ENCODE results near the gene INPP4A. TPM values are rescaled to one million over a fixed set of nuclear protein-coding genes. Genes with fewer than 3 reads are reported as not detected.

INPP4A gene
- polyA plus RNA-seq, 1 donor from 2014 or later: 51.4 TPM

- Histone ChIP-seq H3K79me2 (replicated peaks; ENCODE audit: insufficient read depth, low read length) (peaks cover 43% of the 10 kb centered on the region), H3K9ac (ENCODE audit: low read length) (no peak overlapping the region), H3K9me3 (ENCODE audit: low read length) (no peaks in the 10 kb centered on the region), H3K36me3 (ENCODE audit: insufficient read depth, low read length) (peaks cover 11% of the 10 kb centered on the region), H3K27ac (ENCODE audit: low read length) (no peak overlapping the region), H3K9me2 (ENCODE audit: insufficient read depth, low read length) (no peaks in the 10 kb centered on the region), H3F3A (ENCODE audit: insufficient read depth, low read length, poor library complexity, severe bottlenecking) (no peaks in the 10 kb centered on the region), H2AFZ (ENCODE audit: low read depth, low read length) (no peak overlapping the region), H3K4me3 (ENCODE audit: low read length) (no peak overlapping the region), H3K4me2 (ENCODE audit: low read length) (no peak overlapping the region), H4K20me1 (ENCODE audit: insufficient read depth) (no peaks in the 10 kb centered on the region), H3K27me3 (ENCODE audit: insufficient read depth, low read depth, low read length) (no peaks in the 10 kb centered on the region)
- TF ChIP-seq RAD21 (conservative IDR thresholded peaks at IDR 0.05) (no peak), TAF1 (IDR thresholded peaks at IDR 0.05; ENCODE audit: low read depth) (no peak), EZH2 (IDR thresholded peaks at IDR 0.05; ENCODE audit: borderline replicate concordance, insufficient read depth, low read length, poor library complexity, severe bottlenecking) (no peak), POLR2AphosphoS5 (IDR thresholded peaks at IDR 0.05) (no peak), SMC3 (conservative IDR thresholded peaks at IDR 0.05; ENCODE audit: poor library complexity) (no peak), EP300 (conservative IDR thresholded peaks at IDR 0.05; ENCODE audit: poor library complexity, severe bottlenecking) (no peak), MXI1 (conservative IDR thresholded peaks at IDR 0.05; ENCODE audit: poor library complexity, severe bottlenecking) (no peak), REST (IDR thresholded peaks at IDR 0.05; ENCODE audit: borderline replicate concordance) (no peak)
- TF ChIP-seq, protein P1, sequence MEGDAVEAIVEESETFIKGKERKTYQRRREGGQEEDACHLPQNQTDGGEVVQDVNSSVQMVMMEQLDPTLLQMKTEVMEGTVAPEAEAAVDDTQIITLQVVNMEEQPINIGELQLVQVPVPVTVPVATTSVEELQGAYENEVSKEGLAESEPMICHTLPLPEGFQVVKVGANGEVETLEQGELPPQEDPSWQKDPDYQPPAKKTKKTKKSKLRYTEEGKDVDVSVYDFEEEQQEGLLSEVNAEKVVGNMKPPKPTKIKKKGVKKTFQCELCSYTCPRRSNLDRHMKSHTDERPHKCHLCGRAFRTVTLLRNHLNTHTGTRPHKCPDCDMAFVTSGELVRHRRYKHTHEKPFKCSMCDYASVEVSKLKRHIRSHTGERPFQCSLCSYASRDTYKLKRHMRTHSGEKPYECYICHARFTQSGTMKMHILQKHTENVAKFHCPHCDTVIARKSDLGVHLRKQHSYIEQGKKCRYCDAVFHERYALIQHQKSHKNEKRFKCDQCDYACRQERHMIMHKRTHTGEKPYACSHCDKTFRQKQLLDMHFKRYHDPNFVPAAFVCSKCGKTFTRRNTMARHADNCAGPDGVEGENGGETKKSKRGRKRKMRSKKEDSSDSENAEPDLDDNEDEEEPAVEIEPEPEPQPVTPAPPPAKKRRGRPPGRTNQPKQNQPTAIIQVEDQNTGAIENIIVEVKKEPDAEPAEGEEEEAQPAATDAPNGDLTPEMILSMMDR (IDR thresholded peaks at IDR 0.05; ENCODE audit: poor library complexity, severe bottlenecking): no peak
These were observed 10.0 kb downstream of the INPP4A start for GRCh38 chr2:98454500-98455235.

- Histone ChIP-seq H3K79me2 (replicated peaks; ENCODE audit: insufficient read depth, low read length) (peaks cover 35% of the 10 kb centered on the region), H3K36me3 (ENCODE audit: insufficient read depth, low read length) (peaks cover 11% of the 10 kb centered on the region), H3K9me3 (ENCODE audit: low read length) (no peaks in the 10 kb centered on the region), H3K9me2 (ENCODE audit: insufficient read depth, low read length) (no peaks in the 10 kb centered on the region), H3K4me3 (ENCODE audit: low read length) (no peak overlapping the region), H3K27me3 (ENCODE audit: insufficient read depth, low read depth, low read length) (no peaks in the 10 kb centered on the region), H3K9ac (ENCODE audit: low read length) (no peak overlapping the region), H2AFZ (ENCODE audit: low read depth, low read length) (no peak overlapping the region), H3K4me2 (ENCODE audit: low read length) (no peak overlapping the region), H3F3A (ENCODE audit: insufficient read depth, low read length, poor library complexity, severe bottlenecking) (no peaks in the 10 kb centered on the region), H3K27ac (ENCODE audit: low read length) (no peak overlapping the region), H4K20me1 (ENCODE audit: insufficient read depth) (no peaks in the 10 kb centered on the region)
- TF ChIP-seq RAD21 (conservative IDR thresholded peaks at IDR 0.05) (no peak), MXI1 (conservative IDR thresholded peaks at IDR 0.05; ENCODE audit: poor library complexity, severe bottlenecking) (no peak), EP300 (conservative IDR thresholded peaks at IDR 0.05; ENCODE audit: poor library complexity, severe bottlenecking) (no peak), SMC3 (conservative IDR thresholded peaks at IDR 0.05; ENCODE audit: poor library complexity) (no peak), POLR2AphosphoS5 (IDR thresholded peaks at IDR 0.05) (no peak), REST (IDR thresholded peaks at IDR 0.05; ENCODE audit: borderline replicate concordance) (no peak), TAF1 (IDR thresholded peaks at IDR 0.05; ENCODE audit: low read depth) (no peak), EZH2 (IDR thresholded peaks at IDR 0.05; ENCODE audit: borderline replicate concordance, insufficient read depth, low read length, poor library complexity, severe bottlenecking) (no peak)
- TF ChIP-seq, protein P1 (IDR thresholded peaks at IDR 0.05; ENCODE audit: poor library complexity, severe bottlenecking): no peak
These were observed 10.9 kb downstream of the INPP4A start for GRCh38 chr2:98455494-98455976.
